Gastrocnemius medialis (tissue), 4 donors: ENCODE results near the gene PRR15.
A peak's percentile ranks its signal among the peaks of the same experiment; 100 is the strongest.

Experiments used
- CTCF ChIP-seq, 5 experiments: fragments of 450-650 bp in 3 of 5; fragments of 200-600 bp in 2 of 5; sonication (generic) in 2 of 5; IDR thresholded peaks in 4 of 5; conservative IDR thresholded peaks in 1 of 5; 1 replicate in 4 of 5; 2 replicates in 1 of 5; pipeline ENCODE4 v1.5.1; 2016 to 2019; ENCODE audit warnings: antibody characterized with exemption in 5 of 5, mild to moderate bottlenecking in 3 of 5, moderate library complexity in 3 of 5
- POLR2A ChIP-seq, 2 donors: fragments of 450-650 bp; IDR thresholded peaks; one replicate each; pipeline ENCODE4 v1.6.1; 2017; ENCODE audit warnings: antibody characterized with exemption in 2 of 2, mild to moderate bottlenecking in 2 of 2, moderate library complexity in 2 of 2

- TF ChIP-seq CTCF (IDR thresholded peaks at IDR 0.05 in 4 of 5, conservative IDR thresholded peaks at IDR 0.05 in 1 of 5) = peak in 4 of 5 experiments; percentile 14 to 63 (median 44)
- TF ChIP-seq POLR2A (IDR thresholded peaks at IDR 0.05) = no peak
These were observed 25.5 kb downstream of the PRR15 start for GRCh38 chr7:29588900-29589696.
